ENCODE results near the gene GMPR2. TPM values are rescaled to one million over a fixed set of nuclear protein-coding genes. Genes with fewer than 3 reads are reported as not detected.

GMPR2 gene
- total RNA-seq, 1 donor from 2014 or later = 66.6 TPM

DNA sequence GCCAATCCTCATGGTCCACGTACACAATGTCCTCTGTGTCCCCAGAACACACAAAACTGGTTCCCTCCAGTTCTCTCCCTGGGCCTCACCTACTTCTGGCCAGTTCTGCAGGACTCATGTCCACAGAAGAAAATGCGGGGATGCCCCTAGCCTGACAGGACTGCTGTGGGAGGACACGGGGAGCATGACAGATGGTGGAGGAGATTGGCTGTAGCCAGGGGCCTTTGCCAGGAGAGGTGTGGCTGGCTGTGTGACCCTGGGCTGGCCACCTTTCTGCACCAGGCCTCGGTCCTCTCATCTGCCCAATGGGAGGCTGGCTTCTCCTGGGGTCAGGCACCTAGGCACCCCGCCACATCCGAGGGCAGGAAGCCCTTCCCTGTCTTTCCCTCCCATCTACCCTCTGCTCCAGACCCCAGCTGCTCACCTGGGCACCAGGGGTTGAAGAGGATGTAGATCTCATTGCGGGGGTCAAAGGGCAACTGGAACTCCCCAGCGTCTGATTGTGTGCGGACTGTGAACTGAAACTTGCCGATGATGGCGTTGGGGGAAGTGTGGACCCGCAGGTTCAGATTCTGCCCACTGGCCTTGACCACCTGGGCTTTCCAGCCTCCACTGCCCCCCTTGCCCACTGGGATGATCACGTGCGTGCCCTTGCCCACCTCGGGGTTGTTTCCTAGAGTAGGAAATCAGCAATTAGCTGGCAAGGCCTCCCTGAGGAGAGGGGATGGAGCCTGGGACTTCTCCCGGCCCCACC lies 27.5 kb downstream of the GMPR2 start:
- H3K27me3 Mint-ChIP-seq = no peaks in the 10 kb centered on the region

DNA sequence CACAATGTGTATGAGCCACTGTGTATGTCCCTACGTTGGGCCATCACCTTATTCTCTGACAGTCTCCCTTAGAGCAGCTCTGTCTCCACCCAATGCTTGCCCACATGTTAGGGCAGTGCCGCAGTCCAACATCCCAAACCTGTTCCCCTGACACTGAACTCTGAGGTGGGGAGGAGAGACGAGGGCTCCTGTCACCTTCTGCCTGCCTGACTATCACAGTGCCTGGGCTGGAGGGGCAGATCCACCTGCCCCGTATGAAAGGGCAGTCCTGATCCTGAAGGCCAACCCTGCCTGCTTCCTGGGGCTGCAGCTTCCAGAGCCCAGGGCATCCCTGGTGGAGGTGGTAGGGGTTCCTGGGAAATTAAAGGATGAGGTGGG lies 28.0 kb downstream of the GMPR2 start:
- no peaks in the 10 kb centered on the region for H3K27me3 Mint-ChIP-seq
- peak overlapping the region; percentile 84 for H3K27ac Mint-ChIP-seq
- H3K4me3 Mint-ChIP-seq = no peak overlapping the region
- peaks cover 3% of the 10 kb centered on the region for H3K4me1 Mint-ChIP-seq (ENCODE audit: unreplicated experiment)
- TF ChIP-seq, protein P1, sequence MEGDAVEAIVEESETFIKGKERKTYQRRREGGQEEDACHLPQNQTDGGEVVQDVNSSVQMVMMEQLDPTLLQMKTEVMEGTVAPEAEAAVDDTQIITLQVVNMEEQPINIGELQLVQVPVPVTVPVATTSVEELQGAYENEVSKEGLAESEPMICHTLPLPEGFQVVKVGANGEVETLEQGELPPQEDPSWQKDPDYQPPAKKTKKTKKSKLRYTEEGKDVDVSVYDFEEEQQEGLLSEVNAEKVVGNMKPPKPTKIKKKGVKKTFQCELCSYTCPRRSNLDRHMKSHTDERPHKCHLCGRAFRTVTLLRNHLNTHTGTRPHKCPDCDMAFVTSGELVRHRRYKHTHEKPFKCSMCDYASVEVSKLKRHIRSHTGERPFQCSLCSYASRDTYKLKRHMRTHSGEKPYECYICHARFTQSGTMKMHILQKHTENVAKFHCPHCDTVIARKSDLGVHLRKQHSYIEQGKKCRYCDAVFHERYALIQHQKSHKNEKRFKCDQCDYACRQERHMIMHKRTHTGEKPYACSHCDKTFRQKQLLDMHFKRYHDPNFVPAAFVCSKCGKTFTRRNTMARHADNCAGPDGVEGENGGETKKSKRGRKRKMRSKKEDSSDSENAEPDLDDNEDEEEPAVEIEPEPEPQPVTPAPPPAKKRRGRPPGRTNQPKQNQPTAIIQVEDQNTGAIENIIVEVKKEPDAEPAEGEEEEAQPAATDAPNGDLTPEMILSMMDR (conservative IDR thresholded peaks at IDR 0.05) = no peak
- no peaks in the 10 kb centered on the region for H3K9me3 Mint-ChIP-seq
- H3K36me3 Mint-ChIP-seq = no peaks in the 10 kb centered on the region
- DNase-seq (ENCODE audit: extremely low spot score, unreplicated experiment) = no peak

More for the DNA sequence above, 27.5 kb downstream of the GMPR2 start:
- TF ChIP-seq, protein P1 (conservative IDR thresholded peaks at IDR 0.05) = no peak
- no peaks in the 10 kb centered on the region for H3K36me3 Mint-ChIP-seq
- no peak overlapping the region for H3K4me3 Mint-ChIP-seq
- peak overlapping the region; percentile 84 for H3K27ac Mint-ChIP-seq
- H3K9me3 Mint-ChIP-seq = no peaks in the 10 kb centered on the region
- H3K4me1 Mint-ChIP-seq (ENCODE audit: unreplicated experiment) = peaks cover 3% of the 10 kb centered on the region
- DNase-seq (ENCODE audit: extremely low spot score, unreplicated experiment) = no peak

DNA sequence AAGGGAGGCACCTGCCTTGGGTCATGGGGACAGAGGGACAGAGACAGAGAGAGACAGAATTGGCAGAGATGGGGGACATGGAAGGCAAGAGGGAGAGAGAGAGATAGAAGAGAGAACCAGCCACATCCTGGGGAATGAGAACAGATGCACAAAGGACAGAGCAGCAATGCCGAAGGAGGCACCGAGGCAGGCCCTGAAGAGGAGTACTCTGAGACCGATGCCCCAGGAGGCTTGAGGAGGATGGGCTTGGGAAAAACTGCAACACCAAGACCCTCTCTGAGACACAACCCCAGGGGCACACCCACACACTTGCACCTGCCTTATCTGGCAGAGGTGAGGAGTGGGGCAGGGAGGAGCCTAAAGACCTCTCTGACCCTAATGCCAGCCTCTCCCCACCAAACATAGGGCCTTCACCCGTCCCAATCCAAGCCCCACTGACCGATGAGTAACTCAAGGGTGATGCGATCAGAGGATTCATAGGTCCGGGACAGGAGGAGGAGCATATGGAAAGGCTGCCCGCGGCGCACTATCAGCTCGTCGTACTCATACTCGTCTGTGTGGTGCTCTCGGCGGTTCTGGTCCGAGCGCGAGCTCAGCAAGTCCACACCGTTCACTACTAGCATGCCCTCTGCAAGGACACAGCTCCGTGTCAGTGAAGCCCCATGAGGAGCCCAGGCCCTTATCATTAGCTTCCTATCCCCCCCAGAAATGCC lies 28.7 kb downstream of the GMPR2 start:
- H3K9me3 Mint-ChIP-seq = no peaks in the 10 kb centered on the region
- peaks cover 3% of the 10 kb centered on the region for H3K4me1 Mint-ChIP-seq (ENCODE audit: unreplicated experiment)
- H3K4me3 Mint-ChIP-seq = no peak overlapping the region
- no peak for DNase-seq (ENCODE audit: extremely low spot score, unreplicated experiment)
- H3K27me3 Mint-ChIP-seq = no peaks in the 10 kb centered on the region
- TF ChIP-seq, protein P1 (conservative IDR thresholded peaks at IDR 0.05) = no peak
- no peaks in the 10 kb centered on the region for H3K36me3 Mint-ChIP-seq
- peak overlapping the region; percentile 84 for H3K27ac Mint-ChIP-seq

DNA sequence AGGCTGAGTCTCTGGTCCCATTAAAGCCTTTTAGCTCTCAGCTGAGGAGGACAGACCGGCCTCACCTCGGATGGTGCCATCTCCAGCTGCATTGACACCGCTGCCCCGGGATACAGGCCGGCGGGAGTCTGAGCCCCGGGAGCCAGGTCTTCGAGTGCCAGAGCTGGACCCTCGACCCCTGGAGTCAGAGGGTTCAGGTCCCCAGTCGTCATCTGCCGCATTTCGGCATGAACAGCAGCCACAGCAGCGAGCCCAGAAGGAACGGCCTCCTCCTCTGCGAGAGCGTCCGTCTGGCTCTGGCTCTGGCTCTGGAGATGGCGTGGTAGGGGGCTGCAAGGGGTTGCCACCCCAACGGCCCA lies 29.2 kb downstream of the GMPR2 start:
- Mint-ChIP-seq H3K9me3 (no peaks in the 10 kb centered on the region), H3K4me1 (ENCODE audit: unreplicated experiment) (peaks cover 3% of the 10 kb centered on the region), H3K27me3 (no peaks in the 10 kb centered on the region), H3K36me3 (no peaks in the 10 kb centered on the region), H3K27ac (no peak overlapping the region), H3K4me3 (no peak overlapping the region)
- TF ChIP-seq, protein P1 (conservative IDR thresholded peaks at IDR 0.05) = no peak
- no peak for DNase-seq (ENCODE audit: extremely low spot score, unreplicated experiment)

DNA sequence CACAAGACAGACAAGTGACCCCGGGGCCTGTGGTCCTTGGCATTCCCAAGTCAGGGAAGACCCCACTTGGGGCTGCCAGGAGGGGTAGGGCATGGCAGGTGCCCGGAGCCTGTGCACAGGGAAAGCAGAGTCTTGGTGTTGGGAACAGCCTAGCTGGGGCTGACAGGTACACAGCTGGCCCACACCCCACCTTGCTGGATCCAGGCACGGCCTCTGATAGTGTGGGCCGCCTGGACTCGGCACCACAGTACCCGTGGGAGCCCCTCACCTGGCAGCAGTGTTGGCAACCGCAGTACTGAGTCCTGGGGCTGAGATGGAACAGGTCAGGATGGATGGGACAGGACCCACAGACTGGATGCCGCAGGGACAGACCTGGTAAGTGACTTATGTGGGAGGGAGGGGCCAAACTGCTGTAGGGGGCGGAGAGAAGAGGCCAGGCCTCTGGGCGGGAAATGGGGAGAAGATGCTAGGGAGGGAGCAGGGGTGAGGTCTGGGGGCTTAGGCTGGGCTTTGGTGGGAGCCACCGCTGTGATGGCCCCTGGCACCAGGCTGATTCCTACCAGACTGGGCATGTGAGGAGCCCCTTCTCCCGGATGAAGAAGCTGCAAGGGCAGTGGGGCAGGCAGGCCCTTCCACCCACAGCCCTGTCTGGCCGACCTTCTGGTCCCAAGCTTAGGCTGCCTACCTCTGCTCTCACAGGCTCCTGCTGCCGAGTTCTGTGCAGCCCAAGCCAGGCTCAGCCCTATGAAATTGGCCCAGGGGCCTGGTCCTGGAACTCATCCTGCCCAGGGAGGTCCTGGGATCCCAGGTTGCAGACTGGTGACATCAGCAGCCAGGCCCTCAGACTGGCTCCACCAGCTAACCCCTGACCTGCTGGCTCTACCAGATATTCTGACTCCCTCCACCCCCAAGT lies 30.3 kb downstream of the GMPR2 start, which contains the start of gene TGM1:
Gene TGM1 (minus strand): TSS at position 357 of the 913 bp plus-strand sequence. CDS start 825 bp downstream, outside the sequence.
- Mint-ChIP-seq H3K4me3 (no peak within 1 kb of the TSS), H3K27me3 (no peaks in the 10 kb centered on the region), H3K9me3 (no peaks in the 10 kb centered on the region), H3K27ac (peak within 1 kb of the TSS; percentile 86), H3K4me1 (ENCODE audit: unreplicated experiment) (peaks cover 3% of the 10 kb centered on the region), H3K36me3 (peaks cover 4% of the 10 kb centered on the region)
- TF ChIP-seq, protein P1 (conservative IDR thresholded peaks at IDR 0.05) = no peak
- no peak for DNase-seq (ENCODE audit: extremely low spot score, unreplicated experiment)

Data from type B pancreatic cell (in vitro differentiated cells).